ENCODE measurements around the gene MYOC. TPM values are rescaled to one million over a fixed set of nuclear protein-coding genes. Genes with fewer than 3 reads are reported as not detected.
"Not testable (repeated sequence)": the region's sequence is repeated elsewhere in the genome, so short reads cannot be mapped to it uniquely, and the experiment has no call there.

MYOC gene
- polyA plus RNA-seq (2013, experiment 1 of 2): not detected
- not detected for polyA plus RNA-seq (2013, experiment 2 of 2)

DNA sequence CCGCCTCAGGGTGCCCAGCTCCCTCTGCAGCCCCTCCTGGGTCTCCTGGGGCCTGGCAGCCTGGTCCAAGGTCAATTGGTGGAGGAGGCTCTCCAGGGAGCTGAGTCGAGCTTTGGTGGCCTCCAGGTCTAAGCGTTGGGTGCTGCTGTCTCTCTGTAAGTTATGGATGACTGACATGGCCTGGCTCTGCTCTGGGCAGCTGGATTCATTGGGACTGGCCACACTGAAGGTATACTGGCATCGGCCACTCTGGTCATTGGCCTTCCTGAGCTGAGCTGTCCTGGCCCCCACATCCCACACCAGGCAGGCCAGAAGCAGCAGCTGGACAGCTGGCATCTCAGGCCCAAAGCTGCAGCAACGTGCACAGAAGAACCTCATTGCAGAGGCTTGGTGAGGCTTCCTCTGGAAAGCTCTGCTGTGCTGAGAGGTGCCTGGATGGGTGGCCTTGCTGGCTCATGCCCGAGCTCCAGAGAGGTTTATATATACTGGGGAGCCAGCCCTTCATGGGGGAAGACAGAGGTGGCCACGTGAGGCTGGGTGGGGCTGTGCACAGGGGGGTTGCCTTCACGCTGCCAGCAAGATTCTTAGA is at the start of gene MYOC:
TSS of gene MYOC (minus strand) at position 455 of the 589 bp plus-strand sequence. CDS start at position 378, 77 bp downstream.
- Histone ChIP-seq H3K4ac (ENCODE audit: low read depth, low read length) (no peak within 1 kb of the TSS), H3K27ac (ENCODE audit: low read depth, low read length) (no peak within 1 kb of the TSS), H3K79me1 (ENCODE audit: low read length) (no peaks in the 10 kb centered on the region), H2BK120ac (ENCODE audit: low read depth, low read length) (no peak within 1 kb of the TSS), H3K18ac (ENCODE audit: low read length) (no peak within 1 kb of the TSS), H3K56ac (ENCODE audit: low read length) (no peak within 1 kb of the TSS), H4K8ac (ENCODE audit: low read depth, low read length) (no peak within 1 kb of the TSS), H3K79me2 (ENCODE audit: control insufficient read depth, insufficient read depth, low read length) (no peaks in the 10 kb centered on the region), H3K36me3 (ENCODE audit: control insufficient read depth, insufficient read depth, low read length) (no peaks in the 10 kb centered on the region), H4K5ac (ENCODE audit: low read length) (no peak within 1 kb of the TSS), H2AK5ac (ENCODE audit: low read length) (no peak within 1 kb of the TSS), H3K23ac (ENCODE audit: low read length) (no peak within 1 kb of the TSS), H3K4me3 (ENCODE audit: low read length) (no peak within 1 kb of the TSS), H3K27me3 (ENCODE audit: insufficient read depth, low read length, poor library complexity) (no peaks in the 10 kb centered on the region), H3K4me2 (ENCODE audit: low read length) (no peak within 1 kb of the TSS), H3K9ac (ENCODE audit: low read length) (no peak within 1 kb of the TSS), H2BK15ac (replicated peaks; ENCODE audit: low read depth) (no peak within 1 kb of the TSS), H3K4me1 (ENCODE audit: control insufficient read depth, low read depth, low read length) (no peaks in the 10 kb centered on the region), H2BK5ac (ENCODE audit: low read length) (no peak within 1 kb of the TSS)
- no peak for DNase-seq
- WGBS (ENCODE audit: extremely low coverage, insufficient coverage, low lambda C conversion rate): no CpG with 5 or more reads among the region's 8 CpGs

DNA sequence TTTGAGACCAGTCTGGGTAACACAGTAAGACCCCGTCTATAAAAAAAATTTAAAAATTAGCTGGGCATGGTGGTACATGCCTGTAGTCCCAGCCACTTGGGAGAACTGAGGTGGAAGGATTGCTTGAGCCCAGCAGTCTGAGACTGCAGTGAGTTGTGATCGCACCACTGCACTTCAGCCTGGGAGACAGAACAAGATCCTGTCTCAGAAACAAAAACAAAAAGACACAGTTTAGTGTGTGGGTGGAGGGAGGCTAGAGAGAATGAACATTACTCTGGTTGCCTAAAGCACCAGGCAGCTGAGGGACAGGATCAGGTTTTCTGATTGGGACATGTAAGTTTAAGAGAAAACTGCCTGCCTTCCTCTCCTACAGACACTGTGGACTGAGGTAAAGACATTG is 47.0 kb upstream of the MYOC start:
- Histone ChIP-seq H3K18ac (ENCODE audit: low read length) (no peak overlapping the region), H3K79me1 (ENCODE audit: low read length) (no peaks in the 10 kb centered on the region), H3K4me2 (ENCODE audit: low read length) (no peak overlapping the region), H3K4ac (ENCODE audit: low read depth, low read length) (no peak overlapping the region), H3K4me3 (ENCODE audit: low read length) (no peak overlapping the region), H3K27me3 (ENCODE audit: insufficient read depth, low read length, poor library complexity) (no peaks in the 10 kb centered on the region), H4K5ac (ENCODE audit: low read length) (no peak overlapping the region), H3K56ac (ENCODE audit: low read length) (no peak overlapping the region), H4K8ac (ENCODE audit: low read depth, low read length) (no peak overlapping the region), H2BK5ac (ENCODE audit: low read length) (no peak overlapping the region), H3K79me2 (ENCODE audit: control insufficient read depth, insufficient read depth, low read length) (no peaks in the 10 kb centered on the region), H3K27ac (ENCODE audit: low read depth, low read length) (no peak overlapping the region), H2AK5ac (ENCODE audit: low read length) (no peak overlapping the region), H3K9ac (ENCODE audit: low read length) (no peak overlapping the region), H3K23ac (ENCODE audit: low read length) (no peak overlapping the region), H3K4me1 (ENCODE audit: control insufficient read depth, low read depth, low read length) (no peaks in the 10 kb centered on the region), H2BK120ac (ENCODE audit: low read depth, low read length) (no peak overlapping the region), H3K36me3 (ENCODE audit: control insufficient read depth, insufficient read depth, low read length) (no peaks in the 10 kb centered on the region), H2BK15ac (replicated peaks; ENCODE audit: low read depth) (no peak overlapping the region)
- WGBS (ENCODE audit: extremely low coverage, insufficient coverage, low lambda C conversion rate): no CpG with 5 or more reads among the region's 2 CpGs
- no peak for DNase-seq

DNA sequence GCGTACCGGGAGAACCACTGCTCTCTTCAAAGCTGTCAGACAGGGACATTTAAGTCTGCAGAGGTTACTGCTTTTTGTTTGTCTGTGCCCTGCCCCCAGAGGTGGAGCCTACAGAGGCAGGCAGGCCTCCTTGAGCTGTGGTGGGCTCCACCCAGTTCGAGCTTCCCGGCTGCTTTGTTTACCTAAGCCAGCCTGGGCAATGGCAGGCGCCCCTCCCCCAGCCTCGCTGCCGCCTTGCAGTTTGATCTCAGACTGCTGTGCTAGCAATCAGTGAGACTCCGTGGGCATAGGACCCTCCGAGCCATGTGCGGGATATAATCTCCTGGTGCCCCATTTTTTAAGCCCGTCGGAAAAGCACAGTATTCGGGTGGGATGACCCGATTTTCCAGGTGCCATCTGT is 43.3 kb upstream of the MYOC start:
- H2BK5ac ChIP-seq (ENCODE audit: low read length); H3K4me2 ChIP-seq (ENCODE audit: low read length); H3K18ac ChIP-seq (ENCODE audit: low read length); H3K36me3 ChIP-seq (ENCODE audit: control insufficient read depth, insufficient read depth, low read length); H4K8ac ChIP-seq (ENCODE audit: low read depth, low read length); H3K27ac ChIP-seq (ENCODE audit: low read depth, low read length); H2BK15ac ChIP-seq (replicated peaks; ENCODE audit: low read depth); H3K79me1 ChIP-seq (ENCODE audit: low read length); DNase-seq; H3K23ac ChIP-seq (ENCODE audit: low read length); H2AK5ac ChIP-seq (ENCODE audit: low read length); H3K79me2 ChIP-seq (ENCODE audit: control insufficient read depth, insufficient read depth, low read length); H3K9ac ChIP-seq (ENCODE audit: low read length); H3K4me1 ChIP-seq (ENCODE audit: control insufficient read depth, low read depth, low read length); H3K27me3 ChIP-seq (ENCODE audit: insufficient read depth, low read length, poor library complexity); H3K56ac ChIP-seq (ENCODE audit: low read length); H2BK120ac ChIP-seq (ENCODE audit: low read depth, low read length); H4K5ac ChIP-seq (ENCODE audit: low read length); H3K4me3 ChIP-seq (ENCODE audit: low read length); H3K4ac ChIP-seq (ENCODE audit: low read depth, low read length): not testable (repeated sequence)
- no CpG with 5 or more reads among the region's 14 CpGs for WGBS (ENCODE audit: extremely low coverage, insufficient coverage, low lambda C conversion rate)

DNA sequence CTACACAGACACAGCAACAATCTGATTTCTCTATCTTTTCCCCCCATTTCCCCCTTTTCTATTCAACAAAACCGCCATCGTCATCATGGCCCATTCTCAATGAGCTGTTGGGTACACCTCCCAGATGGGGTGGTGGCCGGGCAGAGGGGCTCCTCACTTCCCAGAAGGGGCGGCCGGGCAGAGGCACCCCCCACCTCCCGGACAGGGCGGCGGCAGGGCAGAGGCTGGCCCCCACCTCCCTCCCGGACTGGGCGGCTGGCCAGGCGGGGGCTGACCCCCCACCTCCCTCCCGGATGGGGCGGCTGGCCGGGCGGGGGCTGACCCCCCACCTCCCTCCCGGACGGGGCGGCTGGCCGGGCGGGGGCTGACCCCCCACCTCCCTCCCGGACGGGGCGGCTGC is 41.1 kb upstream of the MYOC start:
- H4K8ac ChIP-seq (ENCODE audit: low read depth, low read length); H3K36me3 ChIP-seq (ENCODE audit: control insufficient read depth, insufficient read depth, low read length); H3K23ac ChIP-seq (ENCODE audit: low read length); H2AK5ac ChIP-seq (ENCODE audit: low read length); H3K79me2 ChIP-seq (ENCODE audit: control insufficient read depth, insufficient read depth, low read length); H2BK5ac ChIP-seq (ENCODE audit: low read length); H3K4ac ChIP-seq (ENCODE audit: low read depth, low read length); H3K79me1 ChIP-seq (ENCODE audit: low read length); H3K4me1 ChIP-seq (ENCODE audit: control insufficient read depth, low read depth, low read length); H3K27ac ChIP-seq (ENCODE audit: low read depth, low read length); H2BK15ac ChIP-seq (replicated peaks; ENCODE audit: low read depth); H3K4me3 ChIP-seq (ENCODE audit: low read length); H3K4me2 ChIP-seq (ENCODE audit: low read length); H2BK120ac ChIP-seq (ENCODE audit: low read depth, low read length); H4K5ac ChIP-seq (ENCODE audit: low read length); H3K27me3 ChIP-seq (ENCODE audit: insufficient read depth, low read length, poor library complexity); H3K56ac ChIP-seq (ENCODE audit: low read length); H3K18ac ChIP-seq (ENCODE audit: low read length); DNase-seq; H3K9ac ChIP-seq (ENCODE audit: low read length): not testable (repeated sequence)
- WGBS (ENCODE audit: extremely low coverage, insufficient coverage, low lambda C conversion rate): no CpG with 5 or more reads among the region's 23 CpGs

DNA sequence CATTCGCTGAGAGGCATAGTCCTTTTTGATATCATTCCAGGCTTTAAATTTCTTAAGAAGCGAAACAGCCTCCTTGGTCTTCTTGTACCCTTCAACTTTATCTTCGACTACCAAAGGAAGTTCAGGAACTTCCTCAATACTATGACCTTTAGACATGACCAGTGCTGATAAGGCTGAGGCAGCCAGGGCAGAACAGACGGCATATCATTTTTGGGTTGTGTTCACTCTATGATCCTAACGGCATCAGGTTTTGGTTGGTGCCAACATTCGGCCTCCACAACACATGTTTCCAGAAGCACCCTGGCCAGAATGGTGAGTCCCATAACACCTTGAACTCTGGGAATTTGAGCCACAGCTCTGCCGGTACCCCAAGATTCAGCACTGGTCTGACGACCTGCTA is 31.4 kb upstream of the MYOC start:
- no peak overlapping the region for H3K27ac ChIP-seq (ENCODE audit: low read depth, low read length)
- H2BK15ac ChIP-seq (replicated peaks; ENCODE audit: low read depth): no peak overlapping the region
- no peaks in the 10 kb centered on the region for H3K27me3 ChIP-seq (ENCODE audit: insufficient read depth, low read length, poor library complexity)
- no peak overlapping the region for H3K9ac ChIP-seq (ENCODE audit: low read length)
- no peaks in the 10 kb centered on the region for H3K79me1 ChIP-seq (ENCODE audit: low read length)
- H3K79me2 ChIP-seq (ENCODE audit: control insufficient read depth, insufficient read depth, low read length): no peaks in the 10 kb centered on the region
- no peak overlapping the region for H4K8ac ChIP-seq (ENCODE audit: low read depth, low read length)
- H3K4ac ChIP-seq (ENCODE audit: low read depth, low read length): no peak overlapping the region
- no peak overlapping the region for H2AK5ac ChIP-seq (ENCODE audit: low read length)
- H4K5ac ChIP-seq (ENCODE audit: low read length): no peak overlapping the region
- no peak overlapping the region for H2BK5ac ChIP-seq (ENCODE audit: low read length)
- no peak overlapping the region for H3K23ac ChIP-seq (ENCODE audit: low read length)
- DNase-seq: no peak
- no peak overlapping the region for H3K4me2 ChIP-seq (ENCODE audit: low read length)
- no peaks in the 10 kb centered on the region for H3K36me3 ChIP-seq (ENCODE audit: control insufficient read depth, insufficient read depth, low read length)
- no peak overlapping the region for H3K4me3 ChIP-seq (ENCODE audit: low read length)
- no peaks in the 10 kb centered on the region for H3K4me1 ChIP-seq (ENCODE audit: control insufficient read depth, low read depth, low read length)
- WGBS (ENCODE audit: extremely low coverage, insufficient coverage, low lambda C conversion rate): no CpG with 5 or more reads among the region's 8 CpGs
- no peak overlapping the region for H3K18ac ChIP-seq (ENCODE audit: low read length)
- H2BK120ac ChIP-seq (ENCODE audit: low read depth, low read length): no peak overlapping the region
- H3K56ac ChIP-seq (ENCODE audit: low read length): no peak overlapping the region

DNA sequence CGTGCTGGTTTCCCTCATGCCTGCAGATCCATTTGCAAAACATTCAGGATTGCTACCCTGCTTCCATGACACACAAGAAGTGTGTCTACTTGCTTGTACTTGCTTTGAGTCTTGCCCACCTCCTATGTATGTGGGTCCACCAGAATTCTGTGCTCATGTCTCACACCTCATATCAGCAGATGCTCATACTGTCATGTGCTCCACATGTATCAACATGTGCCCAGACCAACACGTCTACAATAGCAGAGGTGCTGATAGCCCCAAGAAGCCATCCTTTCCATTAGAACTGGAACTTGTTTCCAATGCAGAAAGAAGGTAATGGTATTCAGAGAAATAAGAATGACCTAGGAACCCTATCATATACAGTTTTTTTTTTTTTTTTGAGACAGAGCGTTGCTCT is 27.9 kb upstream of the MYOC start:
- H4K8ac ChIP-seq (ENCODE audit: low read depth, low read length): no peak overlapping the region
- H2AK5ac ChIP-seq (ENCODE audit: low read length): no peak overlapping the region
- H3K79me2 ChIP-seq (ENCODE audit: control insufficient read depth, insufficient read depth, low read length): no peaks in the 10 kb centered on the region
- no peaks in the 10 kb centered on the region for H3K4me1 ChIP-seq (ENCODE audit: control insufficient read depth, low read depth, low read length)
- H2BK15ac ChIP-seq (replicated peaks; ENCODE audit: low read depth): no peak overlapping the region
- H3K9ac ChIP-seq (ENCODE audit: low read length): no peak overlapping the region
- no peaks in the 10 kb centered on the region for H3K36me3 ChIP-seq (ENCODE audit: control insufficient read depth, insufficient read depth, low read length)
- H2BK5ac ChIP-seq (ENCODE audit: low read length): no peak overlapping the region
- no peaks in the 10 kb centered on the region for H3K27me3 ChIP-seq (ENCODE audit: insufficient read depth, low read length, poor library complexity)
- no peak overlapping the region for H3K56ac ChIP-seq (ENCODE audit: low read length)
- no peak overlapping the region for H2BK120ac ChIP-seq (ENCODE audit: low read depth, low read length)
- H3K27ac ChIP-seq (ENCODE audit: low read depth, low read length): no peak overlapping the region
- WGBS (ENCODE audit: extremely low coverage, insufficient coverage, low lambda C conversion rate): no CpG with 5 or more reads among the region's 3 CpGs
- no peak overlapping the region for H3K4me3 ChIP-seq (ENCODE audit: low read length)
- no peak overlapping the region for H4K5ac ChIP-seq (ENCODE audit: low read length)
- no peak for DNase-seq
- H3K4ac ChIP-seq (ENCODE audit: low read depth, low read length): no peak overlapping the region
- no peak overlapping the region for H3K4me2 ChIP-seq (ENCODE audit: low read length)
- H3K18ac ChIP-seq (ENCODE audit: low read length): no peak overlapping the region
- H3K23ac ChIP-seq (ENCODE audit: low read length): no peak overlapping the region
- H3K79me1 ChIP-seq (ENCODE audit: low read length): no peaks in the 10 kb centered on the region

All from mesendoderm (in vitro differentiated cells).